HG03045 (cell line): ENCODE measurements around the gene GIT2.
A peak's percentile ranks its signal among the peaks of the same experiment; 100 is the strongest.
"Not testable (repeated sequence)": the region's sequence is repeated elsewhere in the genome, so short reads cannot be mapped to it uniquely, and the experiment has no call there.

Source experiments
- ATAC-seq: cut with Tn5 transposase; IDR thresholded peaks from one replicate; pipeline ENCODE4 v1.9.1; 2021; ENCODE audit warnings: mild to moderate bottlenecking, moderate library complexity; ENCODE audit not compliant: unreplicated experiment

GIT2 gene

GRCh38 chr12:109995686-109996482 lies at the start of gene GIT2:
Gene GIT2, minus strand, starts transcription at chr12:109996368. Its CDS starts 144 bp downstream, at chr12:109996224.
- ATAC-seq, result peak; percentile 67

DNA sequence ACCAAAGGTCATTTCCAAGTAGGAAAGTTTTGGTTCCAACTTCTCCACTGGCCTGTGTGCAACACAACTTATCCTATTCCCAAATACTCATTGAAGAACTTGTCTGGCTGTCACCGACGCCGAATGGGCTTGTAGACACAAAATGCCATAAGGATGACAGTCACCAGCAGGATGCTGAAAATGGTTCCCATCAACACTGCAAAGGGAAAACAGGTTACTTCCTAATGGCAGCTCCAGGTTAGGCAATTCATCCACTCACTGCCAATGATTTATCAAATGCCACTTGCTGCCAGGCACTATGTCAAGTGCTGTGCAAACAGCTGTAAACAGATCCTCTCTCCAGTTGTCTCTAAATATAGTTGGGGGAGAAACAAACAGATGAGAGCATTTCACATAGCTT lies 46.1 kb upstream of the GIT2 start:
- ATAC-seq, result no peak

GRCh38 chr12:110039085-110039807 lies 43.1 kb upstream of the GIT2 start:
- no peak for ATAC-seq

GRCh38 chr12:110038741-110039084 lies 42.5 kb upstream of the GIT2 start:
- no peak for ATAC-seq

DNA sequence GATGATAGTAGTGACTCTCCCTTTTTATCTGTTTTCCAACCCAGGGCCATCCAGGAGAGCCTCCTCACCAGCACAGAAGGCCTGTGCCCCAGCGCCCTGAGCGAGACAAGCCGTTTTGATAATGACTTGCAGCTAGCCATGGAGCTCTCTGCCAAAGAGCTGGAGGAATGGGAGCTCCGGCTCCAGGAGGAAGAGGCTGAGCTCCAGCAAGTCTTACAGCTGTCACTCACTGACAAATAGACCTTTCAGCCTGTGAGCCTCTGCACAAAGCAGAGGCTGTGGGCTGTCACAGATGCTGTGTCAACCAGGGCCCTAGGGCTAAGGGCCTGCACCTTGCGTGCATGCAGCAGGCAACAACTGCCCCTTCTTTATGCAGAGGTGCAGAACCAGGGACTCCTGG lies 41.1 kb upstream of the GIT2 start:
- ATAC-seq, result no peak

- no peak for ATAC-seq
These were observed 39.5 kb upstream of the GIT2 start for GRCh38 chr12:110035534-110036104.

DNA sequence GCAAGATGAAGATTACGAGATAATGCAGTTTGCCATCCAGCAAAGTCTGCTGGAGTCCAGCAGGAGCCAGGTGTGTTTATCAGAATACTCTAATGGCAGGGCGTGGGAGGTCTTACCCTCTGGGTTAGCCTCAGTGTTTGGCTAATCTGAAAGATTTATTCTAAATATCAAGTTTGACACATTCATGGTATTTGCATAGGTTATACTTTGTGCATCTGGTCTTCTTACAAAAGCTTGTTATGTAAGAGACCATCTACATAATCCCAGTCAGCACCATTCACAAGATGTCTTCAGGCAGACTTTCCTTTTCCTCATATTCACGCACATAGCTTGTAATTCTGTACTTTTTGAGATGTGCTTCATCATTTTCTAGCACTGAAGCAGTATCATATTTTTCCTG lies 37.7 kb upstream of the GIT2 start:
- no peak for ATAC-seq

DNA sequence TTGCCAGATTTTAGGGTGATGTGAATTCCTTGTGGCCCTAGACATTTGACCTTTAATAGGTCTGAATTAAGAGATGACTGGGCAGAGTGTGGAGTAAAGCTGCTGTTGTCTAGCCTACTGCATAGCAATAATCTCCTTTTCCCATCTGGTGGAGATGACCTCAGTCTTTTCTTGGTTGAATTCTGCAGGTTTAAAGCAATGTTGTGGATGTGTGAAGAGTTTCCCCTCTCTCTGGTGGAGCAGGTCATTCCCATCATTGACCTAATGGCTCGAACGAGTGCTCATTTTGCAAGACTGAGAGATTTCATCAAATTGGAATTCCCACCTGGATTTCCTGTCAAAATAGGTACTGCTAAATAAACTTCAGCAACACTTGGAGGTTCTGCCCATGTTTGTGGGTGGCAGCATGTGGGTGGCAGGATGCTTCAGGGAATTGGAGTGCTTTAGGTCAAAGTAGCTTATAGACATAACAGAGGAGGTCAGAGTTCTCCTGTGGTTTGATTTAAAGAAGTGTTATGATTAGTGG lies 33.2 kb upstream of the GIT2 start:
- ATAC-seq, result no peak

- no peak for ATAC-seq
These were observed 32.2 kb upstream of the GIT2 start for GRCh38 chr12:110028323-110028722.

GRCh38 chr12:110024051-110024450 lies 27.9 kb upstream of the GIT2 start:
- ATAC-seq, result no peak

- ATAC-seq, result no peak
These were observed 27.2 kb upstream of the GIT2 start for GRCh38 chr12:110023059-110023980.

GRCh38 chr12:110020956-110021355 lies 24.8 kb upstream of the GIT2 start:
- ATAC-seq, result no peak

DNA sequence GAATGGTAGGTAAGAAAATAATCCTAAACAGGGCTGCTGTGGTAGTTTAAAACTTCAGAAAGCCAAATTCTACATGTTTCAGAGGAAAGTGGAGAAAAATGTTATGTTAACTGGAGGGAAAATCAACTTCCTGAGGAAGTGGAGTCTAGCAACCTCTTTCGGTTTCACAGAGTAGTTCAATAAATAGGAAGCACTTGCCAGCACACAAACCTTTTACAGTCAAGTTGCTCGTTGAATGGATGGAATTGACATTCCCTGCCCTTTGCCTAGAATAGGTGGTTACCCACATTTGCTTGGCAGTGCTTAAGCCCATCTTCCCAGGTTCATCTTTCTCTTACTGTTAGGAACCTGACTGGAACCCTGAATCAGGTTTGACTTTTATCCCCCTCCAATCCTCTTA lies 19.0 kb upstream of the GIT2 start:
- no peak for ATAC-seq

DNA sequence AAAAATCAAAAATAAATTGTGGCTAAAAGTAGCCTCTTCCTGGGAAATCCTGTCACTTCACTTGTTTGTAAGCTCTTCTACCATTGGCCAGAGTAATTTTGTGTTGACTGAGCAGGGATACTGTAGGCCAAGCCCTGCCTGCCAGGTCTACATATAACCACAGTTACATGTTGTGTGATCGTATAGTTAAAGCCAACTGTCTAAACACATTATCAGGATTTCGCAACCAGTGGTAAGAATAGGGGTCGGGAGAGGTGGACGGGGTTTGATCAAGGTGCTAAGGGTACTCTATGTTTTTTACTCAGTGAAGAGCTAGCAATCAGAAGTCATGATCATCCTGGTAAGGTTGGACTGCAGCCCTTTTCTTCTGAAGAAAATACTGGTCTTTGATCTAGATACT lies 16.5 kb upstream of the GIT2 start:
- ATAC-seq, result no peak

DNA sequence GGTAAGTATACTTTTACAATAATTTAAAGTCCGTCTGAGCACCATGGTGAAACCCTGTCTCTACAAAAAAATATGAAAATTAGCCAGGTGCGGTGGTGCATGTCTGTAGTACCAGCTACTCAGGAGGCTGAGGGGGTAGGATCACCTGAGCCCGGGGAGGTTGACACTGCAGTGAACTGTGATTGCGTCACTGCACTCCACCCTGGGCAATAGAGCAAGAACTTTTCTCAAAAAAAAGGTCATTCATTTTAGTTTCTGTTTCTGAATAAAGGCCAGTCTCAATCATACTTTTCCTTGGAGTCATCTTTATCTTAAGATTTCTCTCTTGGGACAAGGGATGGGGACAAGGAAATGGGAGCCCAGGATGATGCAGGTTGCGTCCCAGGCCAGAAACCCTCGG lies 16.0 kb upstream of the GIT2 start:
- no peak for ATAC-seq

GRCh38 chr12:110010853-110011723 lies 14.9 kb upstream of the GIT2 start:
- ATAC-seq, result no peak

- not testable (repeated sequence) for ATAC-seq
These were observed 12.7 kb upstream of the GIT2 start for GRCh38 chr12:110008681-110009398.

DNA sequence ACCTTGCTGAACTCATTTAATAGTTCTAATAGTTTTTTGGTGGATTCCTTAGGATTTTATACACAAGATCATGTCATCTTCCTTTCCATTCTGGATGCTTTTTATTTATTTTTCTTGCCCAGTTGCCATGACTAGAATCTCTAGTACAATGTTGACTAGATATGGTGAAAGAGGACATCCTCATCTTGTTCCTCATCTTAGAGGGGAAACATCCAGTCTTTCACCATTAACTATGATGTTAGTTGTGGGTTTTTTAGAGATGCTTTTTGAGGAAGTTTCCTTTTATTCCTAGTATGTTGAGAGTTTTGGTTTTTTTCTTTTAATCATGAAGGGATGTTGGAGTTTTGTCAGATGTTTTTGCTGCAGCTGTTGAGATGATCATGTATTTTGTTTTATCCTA lies 11.7 kb upstream of the GIT2 start:
- no peak for ATAC-seq

DNA sequence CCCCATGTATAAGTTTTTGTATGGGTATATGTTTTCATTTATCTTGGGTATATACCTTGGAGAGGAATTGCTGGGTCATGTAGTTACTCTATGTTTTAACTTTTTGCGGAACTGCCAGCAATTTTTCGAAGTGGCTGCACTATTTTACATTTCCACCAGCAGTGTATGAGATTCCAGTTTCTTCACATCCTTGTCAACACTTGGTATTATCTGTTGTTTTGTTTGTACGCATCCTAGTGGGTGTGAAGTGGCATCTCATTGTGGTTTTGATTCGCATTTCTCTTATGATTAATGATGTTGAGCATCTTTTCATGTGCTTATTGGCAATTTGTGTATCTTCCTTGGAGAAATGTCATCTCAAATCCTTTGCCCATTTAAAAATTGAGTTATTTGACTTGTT lies 9.9 kb upstream of the GIT2 start:
- ATAC-seq, result no peak
